COR-L47 (cell line): ENCODE results near the gene ACSL4.

Experiments
- DNase-seq: peaks from one replicate; lab custom pipeline; 2025; lab: John Stamatoyannopoulos, UW

Gene ACSL4

GRCh38 chrX:109614951-109615350 lies 118.1 kb downstream of the ACSL4 start:
- DNase-seq = no peak

GRCh38 chrX:109601486-109601885 lies 131.6 kb downstream of the ACSL4 start:
- DNase-seq = no peak

- DNase-seq = no peak
Observed at GRCh38 chrX:109600237-109600651, 132.8 kb downstream of the ACSL4 start.

DNA sequence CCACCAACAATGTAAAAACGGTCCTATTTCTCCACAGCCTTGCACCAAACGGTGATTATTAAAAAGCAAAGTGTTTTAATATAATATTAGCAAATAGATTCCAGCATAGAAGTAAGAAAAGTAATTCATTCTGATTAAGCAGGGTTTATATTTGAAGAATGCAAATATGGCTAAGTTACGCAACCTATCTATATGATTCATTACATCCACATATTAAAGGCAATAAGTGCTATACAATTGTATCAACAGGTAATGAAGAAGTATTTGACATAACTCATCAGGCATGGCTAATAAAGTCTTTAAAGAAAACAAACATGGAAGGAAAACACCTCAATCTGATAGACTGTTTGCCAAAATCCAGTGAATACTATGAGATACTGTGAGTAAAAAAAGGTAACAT lies 137.0 kb downstream of the ACSL4 start:
- no peak for DNase-seq
